GM12801 (cell line): Measurements from ENCODE around the gene MPEG1.

Experiments used
- CTCF ChIP-seq: IDR thresholded peaks from one replicate; pipeline ENCODE4 v1.5.1; 2011; ENCODE audit warnings: control low read depth; ENCODE audit not compliant: insufficient read length; ENCODE audit errors: extremely low read depth

Gene MPEG1

GRCh38 chr11:59164028-59164427 is 48.7 kb downstream of the MPEG1 start:
- TF ChIP-seq CTCF = no peak
